HCT116 (cell line): ENCODE results near the gene XPO4. TPM values are rescaled to one million over a fixed set of nuclear protein-coding genes. Genes with fewer than 3 reads are reported as not detected.

Experiments used
- ATAC-seq: fragments of 200-7000 bp; cut with Tn5 transposase; 2 replicates; pipeline ENCODE4 v1.9.1; 2020; ENCODE audit warnings: mild to moderate bottlenecking, moderate library complexity
- BruUV-seq: library from RNA; stranded (reverse); fragments of 400-500 nt; replicated peaks from 2 replicates; lab custom pipeline; 2021; lab: Mats Ljungman, UMichigan
- CTCF ChIA-PET: fragments of 300-600 bp; sonication (Branson Sonifier 250); formaldehyde crosslinking; loops from one replicate; lab custom pipeline; 2021; ENCODE audit warnings: antibody characterized with exemption; lab: Charles Lee
- POLR2A ChIA-PET: fragments of 300-600, 350-600 bp; sonication (Branson Sonifier 250); formaldehyde crosslinking; loops from one replicate; lab custom pipeline; 2021; ENCODE audit warnings: antibody characterized with exemption; lab: Charles Lee
- RAD21 ChIA-PET, 2 experiments: fragments of 300-600 bp; sonication (Branson Sonifier 250); formaldehyde crosslinking; loops; one replicate each; lab custom pipeline; 2023; ENCODE audit warnings: low total read pairs in 2 of 2; ENCODE audit not compliant: uncharacterized antibody in 2 of 2, unreplicated experiment in 2 of 2, low non-redundant PET in 1 of 2; lab: Charles Lee
- DNase-seq: peaks from one replicate; pipeline ENCODE4 v3.0.0-alpha.2; 2010; ENCODE audit warnings: low read depth, low spot score
- H2AFZ ChIP-seq: fragments of 200-600 bp; shearing (Covaris generic), sonication (generic); 2 replicates; pipeline ENCODE4 v1.6.1; 2017; ENCODE audit warnings: low read depth, mixed run types, mixed read lengths, antibody characterized with exemption, low read length; ENCODE audit not compliant: poor library complexity, severe bottlenecking
- H3K27ac ChIP-seq: 2 replicates; pipeline ENCODE4 v1.5.1; 2012; ENCODE audit warnings: low read depth, low read length
- H3K27me3 ChIP-seq: fragments of 200-600 bp; sonication (generic); 2 replicates; pipeline ENCODE4 v1.6.1; 2016; ENCODE audit warnings: mixed run types, low read length, mixed read lengths; ENCODE audit not compliant: insufficient read depth
- H3K36me3 ChIP-seq, 2 experiments: fragments of 200-500 bp in 1 of 2; fragments of 200-600 bp in 1 of 2; sonication (Bioruptor generic) in 1 of 2; sonication (generic) in 1 of 2; 2 replicates each; pipeline versions ENCODE4 v1.5.1 to v1.6.1; 2014 to 2016; ENCODE audit warnings: low read length in 2 of 2, inconsistent platforms in 1 of 2, mixed read lengths in 1 of 2, mixed run types in 1 of 2; ENCODE audit not compliant: insufficient read depth in 2 of 2, control insufficient read depth in 1 of 2
- H3K4me1 ChIP-seq, 2 experiments: fragments of 200-600 bp in 1 of 2; sonication (generic) in 1 of 2; 2 replicates each; pipeline versions ENCODE4 v1.5.1 to v1.6.1; 2012 to 2017; ENCODE audit warnings: low read length in 2 of 2, inconsistent platforms in 1 of 2, mild to moderate bottlenecking in 1 of 2, mixed read lengths in 1 of 2, mixed run types in 1 of 2, moderate library complexity in 1 of 2; ENCODE audit not compliant: insufficient read depth in 2 of 2, control insufficient read depth in 1 of 2
- H3K4me2 ChIP-seq: fragments of 200-600 bp; sonication (generic); 2 replicates; pipeline ENCODE4 v1.6.1; 2017; ENCODE audit warnings: mixed run types, low read length, mixed read lengths
- H3K4me3 ChIP-seq, 2 experiments: fragments of 200-600 bp in 1 of 2; sonication (generic) in 1 of 2; replicated peaks in 1 of 2; 2 replicates each; pipeline ENCODE4 v1.5.1; 2011 to 2016; ENCODE audit warnings: low read length in 2 of 2, control low read depth in 1 of 2, low read depth in 1 of 2, mild to moderate bottlenecking in 1 of 2, mixed read lengths in 1 of 2, mixed run types in 1 of 2
- H3K79me2 ChIP-seq: fragments of 200-600 bp; sonication (generic); 2 replicates; pipeline ENCODE4 v1.6.1; 2017; ENCODE audit warnings: mild to moderate bottlenecking, mixed run types, low read length, moderate library complexity, mixed read lengths; ENCODE audit not compliant: insufficient read depth
- H3K9ac ChIP-seq: fragments of 200-600 bp; sonication (generic); 2 replicates; pipeline ENCODE4 v1.6.1; 2016; ENCODE audit warnings: low read length, mixed read lengths
- H3K9me2 ChIP-seq: fragments of 200-600 bp; sonication (generic), shearing (Covaris generic); 2 replicates; pipeline ENCODE4 v1.6.1; 2017; ENCODE audit warnings: mixed run types, mild to moderate bottlenecking, moderate library complexity; ENCODE audit not compliant: insufficient read depth
- H3K9me3 ChIP-seq, 2 experiments: fragments of 200-500 bp in 1 of 2; fragments of 200-600 bp in 1 of 2; sonication (Bioruptor generic) in 1 of 2; sonication (generic) in 1 of 2; 2 replicates each; pipeline ENCODE4 v1.6.1; 2014 to 2017; ENCODE audit warnings: low read length in 2 of 2, mixed read lengths in 2 of 2, inconsistent platforms in 1 of 2, low read depth in 1 of 2, mild to moderate bottlenecking in 1 of 2, mixed run types in 1 of 2, moderate library complexity in 1 of 2; ENCODE audit not compliant: control insufficient read depth in 1 of 2, insufficient read depth in 1 of 2
- H4K20me1 ChIP-seq: fragments of 200-600 bp; sonication (generic), shearing (Covaris generic); 2 replicates; pipeline ENCODE4 v1.6.1; 2017; ENCODE audit warnings: mixed run types, mild to moderate bottlenecking, moderate library complexity; ENCODE audit not compliant: insufficient read depth
- ELF1 ChIP-seq: IDR thresholded peaks from 2 replicates; pipeline ENCODE4 v1.6.1; 2012; ENCODE audit warnings: low read depth, borderline replicate concordance
- FOSL1 ChIP-seq: IDR thresholded peaks from 2 replicates; pipeline ENCODE4 v1.6.1; 2012; ENCODE audit warnings: low read depth
- intact Hi-C: fragments of 100-400 bp; cut with micrococcal nuclease; formaldehyde crosslinking; loops from 2 replicates; pipeline ENCODE4 v1.10.0; 2022
- total RNA-seq: library from RNA; stranded (reverse); gene quantifications from one replicate; pipeline ENCODE4 v1.2.1, GENCODE V29; 2021; ENCODE audit not compliant: unreplicated experiment
- TF ChIP-seq, protein P1 (sequence below): IDR thresholded peaks from 2 replicates; pipeline ENCODE4 v1.6.1; 2012

The XPO4 gene
- total RNA-seq, 1 experiment from 2014 or later, result 29.7 TPM

DNA sequence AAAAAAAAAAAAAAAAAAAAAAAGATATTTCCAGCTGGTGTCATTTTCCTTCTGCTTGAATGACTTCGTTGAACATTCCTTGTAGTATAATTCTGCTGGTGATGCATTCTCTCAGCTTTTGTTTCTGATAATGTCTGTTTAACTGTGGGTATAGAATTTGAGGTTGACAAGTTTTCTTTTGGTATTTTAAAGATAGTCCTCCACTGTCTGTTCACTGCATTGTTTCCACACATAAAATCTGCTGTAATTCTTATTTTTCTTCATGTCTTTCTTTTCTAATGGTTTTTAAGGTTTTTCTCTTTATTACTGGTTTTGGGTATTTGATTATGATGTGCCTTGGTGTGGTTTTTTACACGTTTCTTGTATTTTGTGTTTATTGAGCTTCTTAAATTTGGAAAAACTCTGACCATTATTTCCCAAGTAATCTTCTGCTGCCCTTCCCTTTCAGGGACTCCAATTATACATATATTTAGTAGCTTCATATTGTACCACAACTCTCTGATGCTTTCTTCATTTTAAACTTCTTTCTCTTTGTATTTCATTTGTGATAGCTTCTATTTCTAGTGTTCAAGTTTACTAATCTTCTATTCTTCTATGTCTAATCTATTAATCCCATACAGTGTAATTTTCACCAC lies 135.1 kb downstream of the XPO4 start:
- Histone ChIP-seq H3K9me3 (0 out of 4 replicates have a peak, but pooled peaks cover 0 to 4% of the 10 kb centered on the region in 2 experiments), H3K79me2 (peaks cover 15% of the 10 kb centered on the region), H3K4me1 (peaks cover 3 to 4% of the 10 kb centered on the region in 2 experiments; a peak in 2 of 4 replicates), H3K4me3 (no peak overlapping the region), H3K36me3 (0 out of 4 replicates have a peak, but pooled peaks cover 0 to 4% of the 10 kb centered on the region in 2 experiments), H2AFZ (no peak overlapping the region), H3K27me3 (no peaks in the 10 kb centered on the region), H4K20me1 (no peaks in the 10 kb centered on the region), H3K9ac (no peak overlapping the region), H3K4me2 (no peak overlapping the region), H3K27ac (no peak overlapping the region), H3K9me2 (no peaks in the 10 kb centered on the region)
- no peak for ATAC-seq
- DNase-seq, result no peak
- BruUV-seq, result no TSS peak
- CTCF ChIA-PET, result no interaction called here
- TF ChIP-seq FOSL1, result no peak
- TF ChIP-seq ELF1, result no peak
- POLR2A ChIA-PET, result interaction anchor here (0.6 kb wide), 1 partner anchor 60 kb away, joined by 3 read pairs; no protein-coding TSS in a partner anchor
- intact Hi-C loops, result no loop called here
- RAD21 ChIA-PET, result interaction anchor here in 1 of 2 experiments (0.6 kb wide), 1 partner anchor 171 kb away, joined by 3 read pairs; no protein-coding TSS in a partner anchor

DNA sequence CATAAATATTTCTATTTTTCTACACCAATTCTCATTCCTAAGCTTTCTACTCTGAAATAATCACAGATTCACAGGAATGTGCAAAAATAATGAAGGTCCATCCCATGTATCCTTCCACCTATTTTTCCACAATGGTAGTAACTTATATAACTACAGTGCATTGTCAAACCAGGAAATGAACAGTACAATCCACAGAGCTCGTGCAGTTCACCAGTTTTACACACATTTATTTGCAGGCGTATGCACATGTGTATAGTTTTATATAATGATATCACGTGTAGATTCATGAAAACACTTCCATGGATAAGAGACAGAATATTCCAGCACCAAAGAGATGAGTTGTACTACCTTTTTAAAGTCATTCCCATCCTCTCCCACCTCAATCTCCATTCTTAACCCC lies 141.7 kb downstream of the XPO4 start:
- ATAC-seq (no peak), DNase-seq (no peak)
- BruUV-seq, result no TSS peak
- Histone ChIP-seq H3K4me2 (no peak overlapping the region), H3K79me2 (no peaks in the 10 kb centered on the region), H3K4me1 (no peaks in the 10 kb centered on the region), H3K9ac (no peak overlapping the region), H3K4me3 (no peak overlapping the region), H3K27ac (no peak overlapping the region), H3K9me3 (0 out of 4 replicates have a peak, but pooled peaks cover 6% of the 10 kb centered on the region in 2 experiments), H4K20me1 (no peaks in the 10 kb centered on the region), H3K36me3 (0 out of 4 replicates have a peak, but pooled peaks cover 0 to 3% of the 10 kb centered on the region in 2 experiments), H3K27me3 (no peaks in the 10 kb centered on the region), H2AFZ (no peak overlapping the region), H3K9me2 (no peaks in the 10 kb centered on the region)
- CTCF ChIA-PET, result no interaction called here
- POLR2A ChIA-PET, result no interaction called here
- intact Hi-C loops, result no loop called here
- TF ChIP-seq, protein P1, sequence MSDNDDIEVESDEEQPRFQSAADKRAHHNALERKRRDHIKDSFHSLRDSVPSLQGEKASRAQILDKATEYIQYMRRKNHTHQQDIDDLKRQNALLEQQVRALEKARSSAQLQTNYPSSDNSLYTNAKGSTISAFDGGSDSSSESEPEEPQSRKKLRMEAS, result no peak
- RAD21 ChIA-PET, result no interaction called here
